Hepatocyte (in vitro differentiated cells): Measurements from ENCODE around the gene TBC1D1. TPM values are rescaled to one million over a fixed set of nuclear protein-coding genes. Genes with fewer than 3 reads are reported as not detected.

ENCODE experiments used
- DNase-seq: peaks from one replicate; pipeline ENCODE4 v3.0.0-alpha.2; 2016; ENCODE audit warnings: low spot score
- H2AFZ ChIP-seq: fragments of 200-600 bp; sonication (generic); 2 replicates; pipeline ENCODE4 v1.6.0; 2016; ENCODE audit warnings: antibody characterized with exemption, mild to moderate bottlenecking
- H3K27ac ChIP-seq: fragments of 200-600 bp; sonication (generic); 2 replicates; pipeline ENCODE4 v1.5.1; 2016; ENCODE audit warnings: mild to moderate bottlenecking
- H3K27me3 ChIP-seq: fragments of 200-600 bp; sonication (generic); 2 replicates; pipeline ENCODE4 v1.6.1; 2016
- H3K36me3 ChIP-seq: fragments of 200-600 bp; sonication (generic); replicated peaks from 2 replicates; pipeline ENCODE4 v1.5.1; 2016; ENCODE audit warnings: low read depth; ENCODE audit not compliant: insufficient read depth
- H3K4me1 ChIP-seq: fragments of 200-600 bp; sonication (generic); 2 replicates; pipeline ENCODE4 v1.5.1; 2016; ENCODE audit warnings: mild to moderate bottlenecking, moderate library complexity; ENCODE audit not compliant: insufficient read depth
- H3K4me2 ChIP-seq: fragments of 200-600 bp; sonication (generic); 2 replicates; pipeline ENCODE4 v1.6.0; 2016
- H3K4me3 ChIP-seq: fragments of 200-600 bp; sonication (generic); 2 replicates; pipeline ENCODE4 v1.5.1; 2016; ENCODE audit warnings: mild to moderate bottlenecking
- H3K79me2 ChIP-seq: fragments of 200-600 bp; sonication (generic); 2 replicates; pipeline ENCODE4 v1.6.0; 2017; ENCODE audit warnings: mild to moderate bottlenecking
- H3K9me2 ChIP-seq: fragments of 200-600 bp; sonication (generic); replicated peaks from 2 replicates; pipeline ENCODE4 v1.6.0; 2017; ENCODE audit warnings: mild to moderate bottlenecking; ENCODE audit not compliant: insufficient read depth
- H3K9me3 ChIP-seq: fragments of 200-600 bp; sonication (generic); 2 replicates; pipeline ENCODE4 v1.5.1; 2016; ENCODE audit warnings: low read depth, mild to moderate bottlenecking
- H4K20me1 ChIP-seq: fragments of 200-600 bp; sonication (generic); 2 replicates; pipeline ENCODE4 v1.6.0; 2016; ENCODE audit warnings: mild to moderate bottlenecking; ENCODE audit not compliant: insufficient read depth, poor library complexity, severe bottlenecking
- CTCF ChIP-seq: fragments of 200-600 bp; sonication (generic); IDR thresholded peaks from 2 replicates; pipeline ENCODE4 v1.5.1; 2016; ENCODE audit warnings: antibody characterized with exemption, mild to moderate bottlenecking; ENCODE audit not compliant: poor library complexity
- EZH2 ChIP-seq: fragments of 200-600 bp; sonication (generic); IDR thresholded peaks from 2 replicates; pipeline ENCODE4 v1.6.1; 2016; ENCODE audit warnings: antibody characterized with exemption, mild to moderate bottlenecking, borderline replicate concordance
- EZH2phosphoT487 ChIP-seq: fragments of 200-600 bp; sonication (generic); IDR thresholded peaks from one replicate; pipeline ENCODE4 v1.6.1; 2018; ENCODE audit warnings: antibody characterized with exemption, mild to moderate bottlenecking, low read depth, moderate library complexity; ENCODE audit not compliant: unreplicated experiment, severe bottlenecking
- WGBS: methylation state at CpG from one replicate; pipeline ENCODE4 v1.1.6; 2016; ENCODE audit warnings: low lambda C conversion rate; ENCODE audit errors: missing lambda C conversion rate; 5-methylcytosine and 5-hydroxymethylcytosine counted together
- polyA plus RNA-seq: library from polyadenylated mRNA; unstranded; fragments of >200 nt; fragmentation: Nextera tagmentation; extraction: Ambion mirVana; gene quantifications from 2 replicates; pipeline ENCODE4 v1.2.1, GENCODE V29; 2016
- total RNA-seq: library from RNA; depleted of rRNA; stranded (reverse); fragments of >200 nt; gene quantifications from 2 replicates; pipeline ENCODE4 v1.2.3, GENCODE V29; 2014

The TBC1D1 gene
- total and polyA plus RNA-seq, 2 experiments from 2014 or later = 45.6 to 117 TPM

GRCh38 chr4:37989398-37990260, 98.7 kb downstream of the TBC1D1 start:
- Histone ChIP-seq H3K4me3 (no peak overlapping the region), H3K27me3 (no peaks in the 10 kb centered on the region), H4K20me1 (no peaks in the 10 kb centered on the region), H2AFZ (no peak overlapping the region), H3K4me2 (no peak overlapping the region), H3K27ac (no peak overlapping the region), H3K79me2 (peaks cover 89% of the 10 kb centered on the region), H3K36me3 (no peaks in the 10 kb centered on the region), H3K4me1 (peaks cover 25% of the 10 kb centered on the region), H3K9me2 (no peaks in the 10 kb centered on the region), H3K9me3 (no peaks in the 10 kb centered on the region)
- WGBS = 72% methylated on average over 8 of the region's 8 CpGs
- TF ChIP-seq EZH2phosphoT487 (no peak), CTCF (no peak), EZH2 (no peak)
- no peak for DNase-seq

GRCh38 chr4:37990731-37991245, 99.9 kb downstream of the TBC1D1 start:
- Histone ChIP-seq H3K27ac (no peak overlapping the region), H3K9me3 (no peaks in the 10 kb centered on the region), H3K4me2 (no peak overlapping the region)

GRCh38 chr4:37991623-37992410, 100.9 kb downstream of the TBC1D1 start:
- Histone ChIP-seq H3K4me3 (no peak overlapping the region), H3K27ac (no peak overlapping the region), H3K9me2 (no peaks in the 10 kb centered on the region), H3K36me3 (no peaks in the 10 kb centered on the region), H3K79me2 (peaks cover 88% of the 10 kb centered on the region), H3K9me3 (no peaks in the 10 kb centered on the region), H3K27me3 (no peaks in the 10 kb centered on the region), H2AFZ (no peak overlapping the region), H4K20me1 (no peaks in the 10 kb centered on the region), H3K4me1 (peaks cover 25% of the 10 kb centered on the region), H3K4me2 (no peak overlapping the region)
- TF ChIP-seq EZH2 = no peak
- no peak for TF ChIP-seq CTCF
- 86% methylated on average over 8 of the region's 8 CpGs for WGBS
- no peak for DNase-seq

More at GRCh38 chr4:37990731-37991245, 99.9 kb downstream of the TBC1D1 start:
- Histone ChIP-seq H3K79me2 (peaks cover 89% of the 10 kb centered on the region), H3K9me2 (no peaks in the 10 kb centered on the region), H3K4me1 (peaks cover 25% of the 10 kb centered on the region), H2AFZ (no peak overlapping the region), H3K36me3 (no peaks in the 10 kb centered on the region), H4K20me1 (no peaks in the 10 kb centered on the region), H3K4me3 (no peak overlapping the region), H3K27me3 (no peaks in the 10 kb centered on the region)
- no peak for DNase-seq
- no peak for TF ChIP-seq EZH2
- no peak for TF ChIP-seq CTCF
- TF ChIP-seq EZH2phosphoT487 = no peak
- 84% methylated on average over 5 of the region's 5 CpGs for WGBS
